GM12873 (cell line): ENCODE data around the gene COL25A1.

Experiments used
- TF ChIP-seq, protein P1 (sequence below): IDR thresholded peaks from 2 replicates; pipeline ENCODE4 v1.5.1; 2012; ENCODE audit warnings: low read depth, mild to moderate bottlenecking, moderate library complexity, low read length, control low read depth; ENCODE audit not compliant: insufficient read depth; ENCODE audit errors: missing control alignments

The COL25A1 gene

DNA sequence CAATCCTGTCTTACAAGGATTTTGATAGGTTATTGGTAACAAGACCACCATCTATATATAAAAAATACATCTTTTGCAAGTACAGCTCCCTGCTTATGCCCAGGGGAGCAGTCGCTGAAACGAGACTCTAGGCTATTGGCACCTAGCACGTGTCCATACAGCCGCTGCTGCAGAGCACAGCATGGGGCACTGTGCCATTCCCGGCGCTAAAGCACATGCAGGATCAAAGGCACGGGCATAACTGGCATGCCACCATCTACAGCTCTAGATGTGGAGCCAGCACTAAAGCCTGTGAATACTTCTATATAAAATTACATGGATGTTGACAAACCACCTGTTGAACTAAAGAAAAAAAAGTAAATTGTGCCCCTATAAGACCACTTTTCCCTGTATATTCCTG lies 144.8 kb downstream of the COL25A1 start:
- TF ChIP-seq, protein P1, sequence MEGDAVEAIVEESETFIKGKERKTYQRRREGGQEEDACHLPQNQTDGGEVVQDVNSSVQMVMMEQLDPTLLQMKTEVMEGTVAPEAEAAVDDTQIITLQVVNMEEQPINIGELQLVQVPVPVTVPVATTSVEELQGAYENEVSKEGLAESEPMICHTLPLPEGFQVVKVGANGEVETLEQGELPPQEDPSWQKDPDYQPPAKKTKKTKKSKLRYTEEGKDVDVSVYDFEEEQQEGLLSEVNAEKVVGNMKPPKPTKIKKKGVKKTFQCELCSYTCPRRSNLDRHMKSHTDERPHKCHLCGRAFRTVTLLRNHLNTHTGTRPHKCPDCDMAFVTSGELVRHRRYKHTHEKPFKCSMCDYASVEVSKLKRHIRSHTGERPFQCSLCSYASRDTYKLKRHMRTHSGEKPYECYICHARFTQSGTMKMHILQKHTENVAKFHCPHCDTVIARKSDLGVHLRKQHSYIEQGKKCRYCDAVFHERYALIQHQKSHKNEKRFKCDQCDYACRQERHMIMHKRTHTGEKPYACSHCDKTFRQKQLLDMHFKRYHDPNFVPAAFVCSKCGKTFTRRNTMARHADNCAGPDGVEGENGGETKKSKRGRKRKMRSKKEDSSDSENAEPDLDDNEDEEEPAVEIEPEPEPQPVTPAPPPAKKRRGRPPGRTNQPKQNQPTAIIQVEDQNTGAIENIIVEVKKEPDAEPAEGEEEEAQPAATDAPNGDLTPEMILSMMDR, result no peak

DNA sequence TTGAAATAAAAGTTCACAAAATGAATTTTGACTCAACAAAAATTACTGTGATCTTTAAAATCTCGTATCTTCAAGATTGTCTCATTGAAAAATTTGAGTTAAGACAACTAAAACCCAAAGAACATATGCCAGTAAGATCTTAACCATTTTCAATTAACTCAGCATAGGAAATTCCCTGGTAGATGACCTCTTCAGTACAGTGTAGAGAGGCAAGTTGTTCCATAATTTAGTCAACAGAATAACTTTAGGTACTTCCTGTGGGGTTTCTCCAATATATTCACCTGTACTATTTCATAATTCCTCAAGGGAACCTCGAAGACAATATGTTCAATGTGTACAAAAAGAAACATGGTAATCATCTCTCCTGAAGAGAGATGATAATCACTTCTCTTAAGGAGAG lies 145.3 kb downstream of the COL25A1 start:
- TF ChIP-seq, protein P1, result no peak

DNA sequence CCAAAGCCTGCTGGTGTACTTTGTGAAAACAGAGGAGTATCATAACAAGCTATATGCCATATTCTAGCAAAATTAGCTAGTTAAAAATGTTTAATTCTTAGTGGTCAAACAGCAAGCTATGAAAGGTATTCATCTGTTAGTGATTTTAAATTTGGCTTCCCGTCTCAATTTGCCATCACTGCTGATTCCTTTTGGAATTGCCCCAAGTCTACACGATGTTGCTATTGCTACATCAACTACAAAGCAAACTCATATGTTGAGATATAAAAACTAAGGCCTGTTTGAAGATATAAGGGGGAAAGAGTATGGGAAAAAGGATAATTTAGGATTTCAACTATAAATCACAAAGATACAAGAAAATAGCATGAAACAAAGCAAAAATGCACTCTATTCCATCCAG lies 146.1 kb downstream of the COL25A1 start:
- TF ChIP-seq, protein P1, result no peak

DNA sequence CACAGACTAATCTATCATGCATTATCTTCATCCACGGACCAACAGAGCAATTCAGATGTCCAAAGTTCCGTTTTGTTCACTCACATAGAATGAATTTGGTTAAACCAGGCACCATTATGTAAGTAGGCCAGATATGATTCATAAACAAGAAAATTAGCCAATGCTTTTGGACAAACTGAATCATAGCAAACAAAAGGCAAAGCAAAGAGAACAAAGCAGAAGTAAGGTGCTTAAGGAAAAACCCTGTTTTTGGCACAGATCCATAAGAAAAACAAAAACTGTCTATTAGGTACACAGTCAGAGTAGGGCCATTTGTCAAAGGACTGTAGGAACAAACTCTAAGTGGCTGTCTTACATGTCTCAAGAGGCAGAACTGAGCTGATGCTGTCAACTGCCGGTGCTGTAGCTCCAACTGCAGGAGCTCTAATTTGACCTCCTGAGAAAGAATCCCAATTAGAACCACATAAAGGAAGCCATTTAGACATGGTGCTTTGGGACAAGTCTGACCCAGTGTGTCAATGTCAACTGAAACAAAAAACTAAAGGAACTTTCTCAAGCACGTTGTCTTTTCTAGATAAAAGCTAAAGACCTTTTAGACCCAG lies 146.7 kb downstream of the COL25A1 start:
- TF ChIP-seq, protein P1, result no peak

DNA sequence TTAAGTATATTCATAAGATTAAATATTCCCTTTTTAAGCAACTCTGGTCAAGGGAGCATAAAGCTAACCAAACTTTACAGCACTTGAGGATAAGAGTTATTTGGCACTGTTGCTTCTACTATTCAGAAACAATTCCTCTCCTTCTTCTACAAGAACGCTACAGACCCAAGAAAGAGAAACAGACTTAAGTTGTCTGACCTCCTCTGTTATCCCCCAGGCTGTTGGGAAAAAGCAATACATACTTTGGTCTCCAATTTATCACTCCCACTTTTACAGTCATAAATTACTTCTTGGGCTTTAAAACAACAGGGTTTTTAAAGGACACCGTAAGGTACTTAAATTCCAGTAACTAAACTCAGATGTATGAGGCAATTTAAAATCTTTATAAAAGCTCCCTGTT lies 147.4 kb downstream of the COL25A1 start:
- TF ChIP-seq, protein P1, result no peak

DNA sequence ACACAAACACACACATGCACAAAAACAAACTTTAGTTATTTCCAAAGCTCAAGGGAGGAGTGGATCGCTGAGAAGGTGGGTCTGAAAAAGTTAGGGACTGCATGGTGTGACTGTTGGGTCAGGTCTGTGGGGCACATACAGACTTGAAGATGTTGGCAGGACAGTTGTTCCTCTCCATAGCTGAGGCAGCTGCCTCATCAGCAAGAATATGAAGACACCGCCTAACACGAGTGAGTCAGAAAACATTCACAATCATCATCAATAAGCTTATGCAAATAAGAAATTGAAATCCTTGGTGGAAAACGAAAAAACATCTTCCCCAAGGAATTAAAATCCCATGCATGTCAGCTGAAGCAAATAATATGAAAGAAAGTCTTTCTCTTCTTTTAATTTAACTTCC lies 148.0 kb downstream of the COL25A1 start:
- TF ChIP-seq, protein P1, result no peak

DNA sequence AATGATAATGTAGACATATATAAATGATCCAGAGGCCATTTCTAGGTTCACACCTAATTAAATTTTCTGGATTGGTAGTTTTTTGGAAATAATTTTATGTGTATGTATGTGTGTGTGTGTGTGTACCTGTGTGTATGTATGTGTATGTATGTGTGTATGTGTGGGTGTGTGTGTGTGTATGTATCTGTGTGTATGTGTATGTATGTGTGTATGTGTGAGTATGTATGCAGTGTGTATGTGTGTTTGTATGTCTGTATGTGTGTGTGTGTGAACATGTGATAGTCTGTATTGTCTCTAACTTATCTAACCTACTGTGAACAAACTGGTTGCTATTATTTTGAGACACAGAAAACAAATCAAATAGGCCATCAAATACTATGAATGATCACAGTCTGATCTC lies 152.6 kb downstream of the COL25A1 start:
- TF ChIP-seq, protein P1, result no peak
